HEK293T (cell line): ENCODE results near the gene CDC25A.
A peak's percentile ranks its signal among the peaks of the same experiment; 100 is the strongest.

ENCODE experiments used
- CTCF ChIA-PET: fragments of 350-600 bp; formaldehyde crosslinking; extraction: SDS; loops from one replicate; lab custom pipeline; 2021; ENCODE audit warnings: antibody characterized with exemption, inconsistent platforms; lab: Yijun Ruan, JAX
- POLR2A ChIA-PET: fragments of 350-600 bp; formaldehyde crosslinking; extraction: SDS; loops from one replicate; lab custom pipeline; 2020; ENCODE audit warnings: antibody characterized with exemption, inconsistent platforms; lab: Yijun Ruan, JAX
- DNase-seq: peaks from one replicate; pipeline ENCODE4 v3.0.0; 2012; ENCODE audit warnings: mixed read lengths; ENCODE audit errors: extremely low spot score
- ARNT ChIP-seq: fragments of 450-650 bp; IDR thresholded peaks from 2 replicates; pipeline ENCODE4 v1.6.1; 2017; ENCODE audit warnings: mild to moderate bottlenecking
- BHLHE40 ChIP-seq: fragments of 450-650 bp; IDR thresholded peaks from 2 replicates; pipeline ENCODE4 v1.6.1; 2016; ENCODE audit warnings: mild to moderate bottlenecking, moderate library complexity, borderline replicate concordance
- CTBP1 ChIP-seq: fragments of 450-650 bp; IDR thresholded peaks from 2 replicates; pipeline ENCODE4 v1.6.1; 2016; ENCODE audit warnings: borderline replicate concordance
- ELF4 ChIP-seq: fragments of 450-650 bp; IDR thresholded peaks from 2 replicates; pipeline ENCODE4 v1.6.1; 2017; ENCODE audit warnings: antibody characterized with exemption
- FOXA1 ChIP-seq: fragments of 450-650 bp; IDR thresholded peaks from 2 replicates; pipeline ENCODE4 v1.6.1; 2016; ENCODE audit warnings: mild to moderate bottlenecking
- FOXK2 ChIP-seq: fragments of 450-650 bp; IDR thresholded peaks from 2 replicates; pipeline ENCODE4 v1.6.1; 2016; ENCODE audit warnings: mild to moderate bottlenecking
- FOXM1 ChIP-seq: fragments of 450-650 bp; IDR thresholded peaks from 2 replicates; pipeline ENCODE4 v1.6.1; 2017; ENCODE audit warnings: mild to moderate bottlenecking, borderline replicate concordance
- HDGF ChIP-seq: fragments of 450-650 bp; IDR thresholded peaks from 2 replicates; pipeline ENCODE4 v1.6.1; 2017; ENCODE audit warnings: antibody characterized with exemption, borderline replicate concordance
- L3MBTL2 ChIP-seq: fragments of 450-650 bp; conservative IDR thresholded peaks from 2 replicates; pipeline ENCODE4 v1.6.1; 2016; ENCODE audit warnings: mild to moderate bottlenecking
- LEF1 ChIP-seq: fragments of 450-650 bp; IDR thresholded peaks from 2 replicates; pipeline ENCODE4 v1.6.1; 2017; ENCODE audit warnings: mild to moderate bottlenecking, borderline replicate concordance
- NFRKB ChIP-seq: fragments of 450-650 bp; IDR thresholded peaks from 2 replicates; pipeline ENCODE4 v1.6.1; 2016; ENCODE audit warnings: mild to moderate bottlenecking, moderate library complexity
- SP1 ChIP-seq: fragments of 450-650 bp; IDR thresholded peaks from 2 replicates; pipeline ENCODE4 v1.6.1; 2017
- SUZ12 ChIP-seq: fragments of 450-650 bp; IDR thresholded peaks from 2 replicates; pipeline ENCODE4 v1.6.1; 2016; ENCODE audit warnings: mild to moderate bottlenecking
- TARDBP ChIP-seq: fragments of 450-650 bp; IDR thresholded peaks from 2 replicates; pipeline ENCODE4 v1.6.1; 2016
- ZNF384 ChIP-seq: fragments of 450-650 bp; IDR thresholded peaks from 2 replicates; pipeline ENCODE4 v1.6.1; 2016
- TF ChIP-seq, protein P1 (sequence below): fragments of 450-650 bp; IDR thresholded peaks from 2 replicates; pipeline ENCODE4 v1.6.1; 2016

The CDC25A gene

DNA sequence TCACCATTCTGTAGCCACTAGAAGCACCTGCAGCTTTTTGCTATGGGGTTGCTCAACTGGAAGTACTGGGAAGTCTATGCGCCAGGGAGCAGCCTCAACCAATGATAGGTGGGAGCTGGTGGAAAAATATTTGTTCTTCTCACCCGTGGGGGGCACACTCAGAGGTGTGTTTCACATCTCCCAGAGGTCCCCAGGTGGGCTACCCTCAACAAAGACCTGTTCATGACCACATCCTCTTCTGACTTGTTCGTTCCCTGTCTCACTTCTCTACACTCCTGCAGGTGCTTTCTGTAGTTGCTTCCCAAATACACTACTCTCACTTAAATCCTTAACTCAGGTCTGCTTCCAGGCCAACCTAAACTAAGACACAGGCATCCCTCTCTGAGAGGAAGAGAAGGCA lies 38.7 kb upstream of the CDC25A start:
- DNase-seq = no peak
- no peak for TF ChIP-seq SP1
- TF ChIP-seq FOXK2 = no peak
- no peak for TF ChIP-seq SUZ12
- no peak for TF ChIP-seq ARNT
- no peak for TF ChIP-seq FOXM1
- TF ChIP-seq CTBP1 = no peak
- ChIA-PET POLR2A (interaction anchor here (1.5 kb wide), 1 partner anchor 38 kb away, joined by 4 read pairs; the partner anchor contains the start of gene CDC25A), CTCF (no interaction called here)

- DNase-seq = no peak
- POLR2A ChIA-PET = interaction anchor here (1.3 kb wide), 1 partner anchor 15 kb away, joined by 5 read pairs; the partner anchor contains the start of gene ZNF589
- no peak for TF ChIP-seq HDGF
- no peak for TF ChIP-seq CTBP1
- no peak for TF ChIP-seq SUZ12
- TF ChIP-seq ARNT = no peak
- TF ChIP-seq NFRKB = no peak
- TF ChIP-seq SP1 = no peak
- TF ChIP-seq FOXA1 = no peak
- CTCF ChIA-PET = interaction anchor here (1.4 kb wide), 1 partner anchor 211 kb away, joined by 5 read pairs; no protein-coding TSS in a partner anchor
Observed at GRCh38 chr3:48225587-48225986, 37.4 kb upstream of the CDC25A start.

- DNase-seq = peak; percentile 37
- CTCF ChIA-PET = interaction anchor here (0.9 kb wide), 1 partner anchor 213 kb away, joined by 3 read pairs; no protein-coding TSS in a partner anchor
- POLR2A ChIA-PET = no interaction called here
- no peak for TF ChIP-seq FOXA1
- TF ChIP-seq ELF4 = no peak
- TF ChIP-seq FOXK2 = no peak
- TF ChIP-seq HDGF = no peak
- no peak for TF ChIP-seq SUZ12
- TF ChIP-seq, protein P1, sequence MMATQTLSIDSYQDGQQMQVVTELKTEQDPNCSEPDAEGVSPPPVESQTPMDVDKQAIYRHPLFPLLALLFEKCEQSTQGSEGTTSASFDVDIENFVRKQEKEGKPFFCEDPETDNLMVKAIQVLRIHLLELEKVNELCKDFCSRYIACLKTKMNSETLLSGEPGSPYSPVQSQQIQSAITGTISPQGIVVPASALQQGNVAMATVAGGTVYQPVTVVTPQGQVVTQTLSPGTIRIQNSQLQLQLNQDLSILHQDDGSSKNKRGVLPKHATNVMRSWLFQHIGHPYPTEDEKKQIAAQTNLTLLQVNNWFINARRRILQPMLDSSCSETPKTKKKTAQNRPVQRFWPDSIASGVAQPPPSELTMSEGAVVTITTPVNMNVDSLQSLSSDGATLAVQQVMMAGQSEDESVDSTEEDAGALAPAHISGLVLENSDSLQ = no peak
- TF ChIP-seq ZNF384 = no peak
- no peak for TF ChIP-seq TARDBP
- TF ChIP-seq ARNT = no peak
- no peak for TF ChIP-seq FOXM1
- no peak for TF ChIP-seq BHLHE40
- no peak for TF ChIP-seq CTBP1
- no peak for TF ChIP-seq L3MBTL2
- TF ChIP-seq LEF1 = no peak
Observed at GRCh38 chr3:48222616-48223513, 34.6 kb upstream of the CDC25A start, which contains the start of gene CAMP. Gene CAMP (plus strand): TSS chr3:48223495. CDS start chr3:48223512, 17 bp downstream.

DNA sequence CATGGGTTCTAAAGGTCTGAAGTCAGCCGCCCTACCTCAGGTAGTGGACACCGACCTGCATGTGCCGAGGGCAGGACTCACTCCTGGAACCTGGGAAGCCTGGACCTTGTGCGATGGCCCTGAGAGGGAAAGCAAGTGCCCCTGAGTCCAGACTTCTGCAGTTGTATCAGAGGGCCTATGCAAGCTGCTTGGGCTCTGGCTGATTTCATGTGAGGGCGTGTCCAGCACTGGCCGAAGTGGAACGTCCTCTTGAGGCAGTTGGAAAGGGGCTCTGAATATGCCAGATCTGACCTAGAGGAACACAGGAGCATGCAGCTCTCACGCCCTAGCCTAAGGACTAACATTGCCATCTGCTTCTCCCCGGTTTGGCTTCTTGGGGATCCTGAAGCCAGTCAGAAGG lies 32.5 kb upstream of the CDC25A start:
- no peak for DNase-seq
- no peak for TF ChIP-seq ELF4
- no peak for TF ChIP-seq L3MBTL2
- no peak for TF ChIP-seq FOXM1
- TF ChIP-seq BHLHE40 = no peak
- no peak for TF ChIP-seq TARDBP
- TF ChIP-seq, protein P1 = no peak
- TF ChIP-seq ARNT = no peak
- TF ChIP-seq SUZ12 = no peak
- TF ChIP-seq NFRKB = no peak
- no peak for TF ChIP-seq FOXK2
- no peak for TF ChIP-seq LEF1
- no peak for TF ChIP-seq CTBP1
- no peak for TF ChIP-seq SP1
- no peak for TF ChIP-seq ZNF384
- no peak for TF ChIP-seq FOXA1
- TF ChIP-seq HDGF = no peak
- ChIA-PET POLR2A (no interaction called here), CTCF (no interaction called here)

DNA sequence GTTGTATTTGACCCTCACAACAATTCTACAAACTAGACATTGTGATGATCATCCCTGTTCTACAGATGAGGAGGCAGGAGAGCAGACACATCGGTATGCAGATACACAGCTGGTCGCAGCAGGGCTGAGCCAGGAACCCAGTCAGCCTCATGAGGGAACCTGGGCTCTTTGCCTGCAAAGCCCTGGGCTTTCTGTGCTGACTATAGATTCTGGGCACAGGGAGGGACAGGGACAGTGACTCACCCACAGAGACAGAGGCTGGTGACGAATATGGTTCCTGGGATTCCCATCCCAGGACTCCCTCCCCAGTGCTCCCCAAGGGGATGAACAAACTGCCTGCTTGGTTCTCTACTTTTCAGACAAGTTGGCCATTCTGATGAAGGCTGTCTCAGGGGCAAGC lies 31.3 kb upstream of the CDC25A start:
- DNase-seq = no peak
- CTCF ChIA-PET = interaction anchor here (1.0 kb wide), 1 partner anchor 217 kb away, joined by 3 read pairs; no protein-coding TSS in a partner anchor
- POLR2A ChIA-PET = no interaction called here
- no peak for TF ChIP-seq HDGF
- TF ChIP-seq, protein P1 = no peak
- TF ChIP-seq CTBP1 = no peak
- no peak for TF ChIP-seq ELF4
- no peak for TF ChIP-seq NFRKB
- TF ChIP-seq ARNT = no peak
- TF ChIP-seq ZNF384 = no peak
- no peak for TF ChIP-seq SUZ12
- TF ChIP-seq BHLHE40 = no peak
- TF ChIP-seq FOXA1 = no peak
- TF ChIP-seq SP1 = no peak
- TF ChIP-seq TARDBP = no peak
- TF ChIP-seq FOXK2 = no peak
- no peak for TF ChIP-seq L3MBTL2
- no peak for TF ChIP-seq FOXM1
- no peak for TF ChIP-seq LEF1

DNA sequence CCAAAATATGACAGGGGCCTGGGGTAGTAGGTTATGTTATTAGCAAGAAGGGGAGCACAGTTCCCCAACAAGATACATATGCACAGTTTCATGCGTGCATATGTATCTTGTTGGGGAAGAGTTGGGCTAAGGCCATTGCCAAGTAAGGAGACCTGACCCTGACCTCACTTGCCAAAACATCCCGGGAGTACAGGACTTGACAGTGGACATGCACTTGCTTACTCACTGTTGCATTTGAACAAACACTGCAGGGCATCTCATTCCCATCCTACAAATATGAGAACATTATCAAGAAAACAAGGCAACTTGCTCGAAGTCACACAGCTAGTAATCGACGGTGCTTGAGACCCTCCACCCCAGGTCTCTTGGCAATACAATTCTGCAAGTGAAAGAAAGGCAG lies 30.3 kb upstream of the CDC25A start:
- ChIA-PET POLR2A (no interaction called here), CTCF (no interaction called here)
- DNase-seq = no peak
- no peak for TF ChIP-seq ELF4
- no peak for TF ChIP-seq BHLHE40
- TF ChIP-seq, protein P1 = no peak
- TF ChIP-seq SUZ12 = no peak
- no peak for TF ChIP-seq LEF1
- TF ChIP-seq FOXK2 = no peak
- TF ChIP-seq FOXA1 = no peak
- no peak for TF ChIP-seq L3MBTL2
- no peak for TF ChIP-seq ARNT
- no peak for TF ChIP-seq SP1
- TF ChIP-seq NFRKB = no peak
- TF ChIP-seq TARDBP = no peak
- no peak for TF ChIP-seq FOXM1
- TF ChIP-seq CTBP1 = no peak
- TF ChIP-seq HDGF = no peak
- TF ChIP-seq ZNF384 = no peak
